GM19463 (cell line): ENCODE measurements around the gene C2orf49.
A peak's percentile ranks its signal among the peaks of the same experiment; 100 is the strongest.
"Not testable (repeated sequence)": the region's sequence is repeated elsewhere in the genome, so short reads cannot be mapped to it uniquely, and the experiment has no call there.

Experiments used
- ATAC-seq: cut with Tn5 transposase; IDR thresholded peaks from one replicate; pipeline ENCODE4 v1.9.1; 2021; ENCODE audit warnings: mild to moderate bottlenecking, moderate library complexity; ENCODE audit not compliant: unreplicated experiment

Gene C2orf49

DNA sequence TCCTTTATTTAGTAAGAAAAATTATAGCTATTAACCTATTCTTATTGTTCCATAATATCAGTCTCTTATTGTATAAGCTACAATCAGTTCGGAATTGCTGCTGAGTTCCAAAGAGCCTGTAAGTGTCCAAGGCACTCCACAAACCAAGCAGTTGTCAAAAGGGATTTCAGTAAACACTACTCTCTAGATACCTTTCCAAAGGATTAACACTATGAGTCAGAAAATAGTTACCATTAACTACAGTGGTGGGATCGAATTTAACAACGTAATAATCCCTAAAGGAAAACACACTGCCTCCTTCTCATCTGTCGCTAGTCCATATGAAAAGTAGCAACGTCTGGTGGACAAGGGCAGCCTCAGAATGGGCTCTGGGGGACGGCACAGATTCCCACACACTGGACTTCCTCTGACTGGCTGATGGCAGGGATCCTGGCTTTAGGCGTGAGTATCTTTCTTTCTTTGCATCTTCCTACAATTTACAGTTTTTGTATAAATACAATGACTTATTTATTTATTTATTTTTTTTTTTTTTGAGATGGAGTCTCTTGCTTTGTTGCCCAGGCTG, 16.6 kb upstream of the C2orf49 start:
- no peak for ATAC-seq

DNA sequence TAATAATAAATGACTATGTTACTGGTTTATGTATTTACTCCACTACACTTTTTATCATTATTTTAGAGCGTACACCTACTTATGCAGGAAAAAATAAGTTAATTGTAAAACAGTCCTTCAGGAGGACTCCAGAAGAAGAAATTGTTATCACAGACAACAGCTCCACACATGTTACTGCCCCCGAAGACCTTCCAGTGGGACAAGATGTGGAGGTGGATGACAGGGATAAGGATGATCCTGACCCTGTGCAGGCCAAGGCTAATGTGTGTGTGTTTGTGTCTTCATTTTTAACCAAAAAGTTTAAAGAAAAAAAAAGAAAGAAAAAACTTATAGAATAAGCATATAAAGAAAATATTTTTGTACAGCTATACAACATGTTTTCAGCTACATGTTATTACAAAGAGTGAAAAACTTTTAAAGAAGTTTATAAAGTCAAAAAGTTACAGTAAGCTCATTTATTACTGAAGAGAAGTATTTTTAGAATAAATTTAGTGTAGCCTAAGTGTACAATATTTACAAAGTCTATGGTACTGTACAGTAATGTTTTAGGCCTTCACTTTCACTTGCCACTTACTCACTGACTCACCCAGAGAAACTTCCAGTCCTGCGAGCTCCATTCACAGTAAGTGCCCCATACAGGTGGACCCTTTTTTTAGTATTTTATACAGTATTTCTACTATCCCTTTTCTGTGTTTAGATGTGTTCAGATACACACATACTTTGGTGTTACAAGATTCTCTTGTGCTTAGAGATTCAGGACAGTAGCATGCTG, 15.3 kb upstream of the C2orf49 start:
- no peak for ATAC-seq

- no peak for ATAC-seq
Observed at GRCh38 chr2:105323111-105323510, 14.2 kb upstream of the C2orf49 start.

GRCh38 chr2:105324101-105324500, 13.2 kb upstream of the C2orf49 start:
- no peak for ATAC-seq

DNA sequence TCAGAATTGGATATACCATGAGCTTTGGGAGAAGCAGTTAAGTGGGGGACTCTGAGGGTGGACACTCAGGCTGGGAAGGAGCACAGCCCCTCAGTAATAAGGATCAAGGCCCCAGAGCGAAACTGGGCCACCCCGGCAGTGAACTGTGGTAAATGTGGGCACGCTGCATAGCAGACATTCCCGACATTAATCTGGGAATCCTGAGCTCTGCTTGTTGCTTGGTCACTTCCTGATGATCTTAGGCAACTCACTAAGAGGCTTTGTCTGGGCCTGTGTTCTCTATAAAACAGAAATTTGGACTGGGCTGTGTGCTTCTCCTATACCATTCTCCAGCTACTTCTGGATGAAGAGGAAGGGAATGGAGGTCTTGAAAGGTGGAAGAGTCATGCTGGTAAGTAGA, 12.6 kb upstream of the C2orf49 start:
- no peak for ATAC-seq

DNA sequence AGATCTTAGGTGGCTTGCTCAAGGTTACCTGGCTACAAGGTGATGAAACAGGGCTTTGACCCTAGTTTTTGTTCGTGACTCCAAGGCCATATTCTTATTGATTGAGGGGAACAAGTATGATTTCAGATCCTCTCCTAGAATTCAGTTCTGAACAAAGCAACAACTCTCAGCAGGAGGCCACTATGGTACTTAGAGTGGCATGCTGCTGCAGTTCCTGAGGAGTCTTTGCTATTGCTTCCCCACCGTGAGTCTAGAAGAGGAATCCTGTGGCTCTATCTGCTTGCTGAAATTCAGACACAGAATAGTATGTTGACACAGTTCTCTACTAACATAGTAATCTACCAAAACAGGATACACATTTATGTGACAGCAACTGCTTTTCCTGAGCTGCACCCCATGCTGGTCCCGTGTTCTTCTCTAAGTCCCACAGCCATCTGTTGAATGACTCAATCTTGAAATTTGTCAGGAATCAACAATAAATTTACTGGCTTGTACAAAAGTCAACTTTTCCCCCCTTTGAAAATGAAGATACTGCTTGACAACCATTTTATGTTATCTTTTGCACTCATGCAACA, 11.9 kb upstream of the C2orf49 start:
- ATAC-seq, result no peak

DNA sequence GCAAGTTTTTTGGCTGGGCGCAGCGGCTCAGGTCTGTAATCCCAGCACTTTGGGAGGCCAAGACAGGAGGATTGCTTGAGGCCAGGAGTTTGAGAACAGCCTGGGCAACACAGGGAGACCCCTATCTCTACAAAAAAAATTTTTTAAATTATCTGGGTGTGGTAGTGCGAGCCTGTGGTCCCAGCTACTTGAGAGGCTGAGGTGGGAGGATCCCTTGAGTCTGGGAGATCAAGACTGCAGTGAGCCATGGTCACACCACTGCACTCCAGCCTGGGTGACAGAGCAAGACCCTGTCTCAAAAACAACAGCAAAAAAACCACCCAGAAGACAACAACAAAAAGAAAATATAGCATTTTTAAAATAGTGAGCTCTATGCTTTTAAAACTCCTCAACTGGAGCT, 10.1 kb upstream of the C2orf49 start:
- not testable (repeated sequence) for ATAC-seq

- ATAC-seq, result no peak
Observed at GRCh38 chr2:105327690-105328089, 9.7 kb upstream of the C2orf49 start.

GRCh38 chr2:105328281-105329196, 8.8 kb upstream of the C2orf49 start:
- no peak for ATAC-seq

GRCh38 chr2:105329197-105329554, 8.2 kb upstream of the C2orf49 start:
- ATAC-seq, result peak; percentile 1

GRCh38 chr2:105329561-105330495, 7.5 kb upstream of the C2orf49 start, which contains the start of gene TGFBRAP1:
TSS of gene TGFBRAP1 (minus strand) at chr2:105329735. CDS start at chr2:105308301, 21,434 bp downstream.
- ATAC-seq, result peak; percentile 80

GRCh38 chr2:105330681-105331375, 6.5 kb upstream of the C2orf49 start:
- no peak for ATAC-seq

DNA sequence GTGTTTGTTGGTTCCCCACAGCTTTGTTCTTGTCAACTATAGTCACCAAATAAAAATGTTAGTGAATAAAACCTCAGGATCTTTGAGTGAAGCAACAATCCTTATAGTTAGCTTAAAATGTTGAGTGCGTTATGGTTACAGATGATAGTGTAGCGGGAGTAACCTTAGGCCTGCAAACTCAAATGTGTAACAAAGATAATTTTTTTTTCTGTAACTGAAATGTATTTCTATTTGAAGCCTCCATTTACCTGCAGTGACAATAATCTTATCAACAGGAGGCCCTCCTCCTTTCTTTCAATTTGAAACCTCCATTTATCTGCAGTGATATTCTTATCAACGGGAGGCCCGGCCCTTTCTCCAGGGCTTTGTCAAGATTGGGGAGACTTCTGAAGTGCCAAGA, 3.1 kb upstream of the C2orf49 start:
- no peak for ATAC-seq

DNA sequence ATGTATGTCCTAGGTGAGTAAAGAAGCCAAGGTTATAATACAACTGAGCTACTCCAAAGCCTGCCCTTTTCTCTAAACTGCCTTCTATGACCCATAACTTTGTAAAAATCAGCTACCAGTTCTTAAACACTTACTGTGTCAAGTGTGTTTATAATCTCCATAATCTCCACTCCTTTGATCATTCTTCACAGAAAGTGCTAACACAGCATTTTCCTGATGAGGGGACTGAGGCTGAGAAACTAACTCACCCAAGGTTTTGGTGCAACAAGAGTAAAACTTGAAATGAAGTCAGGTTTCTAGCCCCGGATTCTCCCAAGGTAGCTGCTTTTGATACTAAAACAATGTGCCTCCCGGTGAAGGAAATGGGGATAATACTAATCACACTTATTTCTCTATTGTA, 1.9 kb upstream of the C2orf49 start:
- ATAC-seq, result no peak

DNA sequence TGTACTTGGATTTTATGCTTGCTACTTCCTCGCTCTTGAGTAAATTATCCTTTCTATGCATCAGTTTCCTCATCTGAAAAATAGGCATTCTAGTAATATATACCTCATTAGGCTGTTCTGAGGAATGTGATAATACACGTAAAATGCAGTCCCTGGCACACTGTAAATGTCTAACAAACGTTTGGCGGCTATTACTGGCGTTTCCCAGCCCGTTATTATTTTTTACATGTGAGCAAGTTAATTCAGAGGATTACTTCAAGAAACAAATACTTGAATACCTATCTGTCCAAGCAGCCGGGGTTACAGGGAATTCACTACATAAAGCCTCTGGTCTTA, 586 bp upstream of the C2orf49 start:
- no peak for ATAC-seq

GRCh38 chr2:105338020-105338385, 663 bp downstream of the C2orf49 start:
- peak; percentile 7 for ATAC-seq

DNA sequence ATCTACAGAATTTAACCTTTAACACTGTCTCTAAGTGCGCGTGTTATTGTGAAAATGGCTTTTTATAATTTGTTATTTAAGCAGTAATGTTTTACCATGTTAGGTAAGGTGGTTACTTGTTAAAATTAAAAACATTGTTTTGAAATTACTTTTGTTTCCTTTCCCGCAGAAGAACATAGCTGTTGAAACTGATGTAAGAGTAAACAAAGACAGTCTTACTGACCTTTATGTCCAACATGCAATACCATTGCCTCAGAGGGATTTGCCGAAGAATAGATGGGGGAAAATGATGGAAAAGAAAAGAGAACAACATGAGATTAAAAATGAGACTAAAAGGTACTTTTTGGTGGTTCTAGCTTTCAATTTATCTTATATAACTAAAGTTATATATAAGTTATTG, 2.1 kb downstream of the C2orf49 start:
- no peak for ATAC-seq

DNA sequence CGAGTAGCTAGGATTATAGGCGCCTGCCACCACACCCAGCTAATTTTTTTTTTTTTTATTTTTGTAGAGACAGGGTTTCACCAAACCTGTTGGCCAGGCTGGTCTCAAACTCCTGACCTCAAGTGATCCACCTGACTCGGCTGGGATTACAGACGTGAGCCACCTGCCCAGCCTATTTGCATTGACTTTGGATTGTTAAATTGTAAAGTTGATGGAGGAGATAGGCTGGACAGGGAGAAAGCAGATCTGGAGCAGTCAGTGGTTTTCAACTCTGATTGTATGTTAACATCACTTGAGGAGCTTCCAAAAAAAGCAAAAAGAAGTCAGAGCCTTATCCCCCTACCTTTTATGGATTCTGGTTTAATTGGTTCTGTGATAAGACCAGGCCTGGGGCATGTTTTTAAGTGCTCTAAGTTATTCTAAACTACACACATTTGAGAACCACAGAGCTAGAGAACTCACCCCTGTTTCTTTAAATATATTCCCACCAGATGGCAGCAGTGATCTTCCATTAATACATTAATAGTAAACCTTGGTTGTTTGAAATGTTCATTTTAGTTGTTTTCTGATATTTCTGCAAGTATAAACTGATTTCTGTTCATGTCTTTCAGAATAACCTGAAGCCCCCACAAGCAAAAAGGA, 7.5 kb downstream of the C2orf49 start:
- ATAC-seq, result no peak

DNA sequence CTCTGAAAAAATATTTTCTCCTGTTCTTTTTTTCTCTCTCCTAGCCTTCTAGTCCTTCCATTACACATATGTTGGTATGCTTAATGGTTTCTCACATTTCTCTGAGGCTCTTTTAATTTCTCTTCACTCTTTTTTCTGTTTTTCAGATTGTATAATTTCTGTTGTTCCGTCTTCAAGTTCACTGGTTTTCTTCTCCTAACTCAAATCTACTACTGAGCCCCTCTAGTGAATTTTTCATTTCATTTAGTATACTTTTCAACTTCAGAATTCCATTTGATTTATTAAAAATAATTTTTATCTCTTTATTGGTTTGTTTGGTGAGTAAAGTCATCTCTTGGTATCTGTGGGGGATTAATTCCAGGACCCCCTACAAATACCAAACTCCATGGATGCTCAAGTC, 19.8 kb downstream of the C2orf49 start:
- ATAC-seq, result no peak
